ENCODE results near the gene UBE2QL1.

Gene UBE2QL1

GRCh38 chr5:6541256-6542013 lies 92.8 kb downstream of the UBE2QL1 start:
- no peak for DNase-seq

GRCh38 chr5:6542421-6543345 lies 94.0 kb downstream of the UBE2QL1 start:
- no peak for DNase-seq

- no peak for DNase-seq
These were observed 94.7 kb downstream of the UBE2QL1 start for GRCh38 chr5:6543346-6543730.

DNA sequence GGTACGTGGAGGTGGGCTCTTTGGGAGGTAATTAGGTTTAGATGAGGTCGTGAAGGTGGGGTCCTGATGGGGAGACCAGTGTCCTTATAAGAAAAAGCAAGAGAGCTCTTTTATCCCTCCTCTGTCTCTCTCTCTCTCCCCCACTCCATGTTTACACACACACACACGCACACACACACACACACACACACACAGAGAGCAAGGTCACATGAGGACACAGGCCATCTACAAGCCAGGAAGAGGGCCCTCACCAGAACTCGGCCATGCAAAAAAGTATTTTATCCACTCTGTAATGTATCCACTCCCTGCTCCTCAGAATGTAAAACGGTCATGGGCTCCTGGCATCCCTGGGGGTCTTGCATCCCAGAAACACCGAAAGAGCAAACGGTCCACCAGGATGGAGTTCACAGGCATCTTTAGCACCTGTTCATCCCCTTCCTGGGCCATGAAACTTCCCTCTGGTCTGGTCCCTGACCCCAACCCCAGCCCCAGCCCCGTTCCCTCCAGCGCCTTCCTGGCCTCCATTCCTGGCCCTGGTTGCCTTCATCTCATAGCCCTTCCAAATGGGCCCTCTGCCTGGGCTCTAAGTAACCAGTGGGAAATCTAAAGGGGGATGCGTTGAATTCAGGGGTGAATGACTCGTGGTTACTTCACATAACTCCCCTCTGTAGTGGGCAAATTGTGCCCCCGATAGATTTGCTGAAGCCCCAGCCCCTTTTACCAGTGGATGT lies 95.3 kb downstream of the UBE2QL1 start:
- DNase-seq, result no peak
